ENCODE measurements around the gene HDAC3.

The HDAC3 gene

GRCh38 chr5:141636413-141637122, at the start of gene HDAC3, which contains the start of gene RELL2:
Gene HDAC3, minus strand, starts transcription at chr5:141636849. Its CDS starts 59 bp downstream, at chr5:141636790.
Gene RELL2, plus strand, starts transcription at chr5:141636997. Its CDS starts 1,229 bp downstream, at chr5:141638226.
- DNase-seq (ENCODE audit: low spot score) = peak; percentile 91

DNA sequence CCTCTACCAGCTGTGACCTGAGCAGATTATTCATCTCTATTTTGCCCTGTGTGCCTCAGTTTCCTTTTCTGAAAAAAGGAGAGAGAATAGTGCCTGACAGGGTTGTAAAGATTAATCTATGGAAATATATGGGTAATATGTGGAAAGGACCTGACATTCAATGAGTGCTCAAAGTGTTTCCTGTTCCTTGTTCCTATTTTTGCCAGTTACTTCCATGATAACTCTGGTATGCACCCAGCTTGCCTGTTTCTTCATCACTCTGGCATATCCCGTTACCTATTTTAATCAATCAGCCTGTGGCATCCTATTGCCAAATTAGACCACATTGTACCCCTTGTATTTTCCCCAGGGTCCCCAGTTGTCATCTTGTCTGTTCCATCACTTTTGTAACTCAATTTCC, 48.9 kb upstream of the HDAC3 start:
- no peak for DNase-seq (ENCODE audit: low spot score)

DNA sequence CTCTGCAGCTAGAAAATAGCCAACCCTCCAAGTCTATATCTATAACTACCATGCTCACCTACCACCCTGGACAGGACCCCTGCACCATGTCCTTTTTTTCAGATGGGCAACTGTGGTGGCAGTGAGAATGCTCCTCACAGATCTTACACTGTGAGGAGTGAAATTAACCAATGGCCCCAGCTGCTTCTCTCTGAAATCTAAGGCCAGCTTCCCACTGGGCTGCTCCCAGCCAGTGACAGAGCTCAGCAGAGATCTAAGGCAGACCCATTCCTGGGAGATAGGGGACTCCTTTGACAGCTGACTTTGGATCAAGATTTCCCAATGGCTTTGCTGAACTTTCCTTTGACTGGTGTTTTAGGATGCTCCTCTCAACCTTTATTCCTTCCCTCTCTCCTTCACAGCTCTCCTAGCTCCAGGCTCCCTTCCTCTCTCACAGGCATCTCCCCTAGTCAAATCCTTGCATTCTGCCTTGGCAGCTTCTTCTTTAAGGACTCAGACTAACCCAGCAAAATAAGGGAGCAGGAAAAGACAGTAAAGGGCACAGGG, 47.0 kb upstream of the HDAC3 start:
- no peak for DNase-seq (ENCODE audit: low spot score)

DNA sequence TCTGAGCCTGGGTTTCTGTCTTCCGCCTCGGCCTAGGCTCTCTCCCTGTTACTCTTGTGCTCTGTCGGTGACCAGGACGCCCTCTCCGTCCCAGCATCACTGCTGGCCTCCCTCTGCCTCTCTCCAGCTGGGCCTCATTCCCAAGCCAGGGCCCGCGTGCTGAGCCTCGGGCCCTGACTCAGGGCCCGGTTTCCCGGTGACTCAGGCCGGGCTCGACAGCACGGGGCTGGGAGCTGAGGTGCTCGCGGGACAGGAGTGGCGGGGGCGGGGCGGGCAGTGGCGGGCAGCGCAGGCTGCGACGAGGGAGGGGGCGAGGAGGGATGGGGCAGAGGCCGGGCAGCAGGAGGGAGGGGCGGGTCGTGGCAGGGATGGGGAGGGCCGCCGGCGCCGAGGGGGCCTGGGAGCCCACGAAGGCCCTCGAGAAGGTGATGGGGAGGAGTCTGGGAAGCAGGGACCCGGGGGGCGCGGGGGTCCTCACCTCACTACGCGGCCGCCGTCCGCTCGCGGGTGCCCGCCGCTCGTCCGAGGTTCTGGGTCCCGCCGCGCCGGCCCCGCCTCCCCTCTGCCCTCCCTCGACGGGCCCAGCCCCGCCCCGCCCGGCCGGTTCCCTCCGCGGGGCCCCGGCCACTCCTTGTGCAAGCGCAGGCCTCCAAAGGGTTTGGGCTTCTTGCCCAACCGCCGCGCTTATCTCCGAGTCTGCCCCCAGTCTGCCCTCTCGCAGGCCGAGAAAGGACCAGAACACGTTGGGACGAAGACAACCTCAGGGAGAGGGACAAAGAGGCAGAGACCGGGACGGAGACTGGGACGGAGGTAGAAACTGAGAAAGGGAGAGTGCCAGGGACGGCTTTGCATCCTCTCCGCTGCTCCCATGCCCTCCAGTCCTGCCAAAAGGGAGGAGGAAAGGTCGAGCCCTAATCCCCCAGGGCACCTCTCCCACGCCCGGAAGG, 45.3 kb upstream of the HDAC3 start, which contains the start of gene ARAP3:
Gene ARAP3, minus strand, starts transcription at position 536 of the 947 bp plus-strand sequence. CDS start 1,744 bp downstream, outside the sequence.
- DNase-seq (ENCODE audit: low spot score) = peak; percentile 38

DNA sequence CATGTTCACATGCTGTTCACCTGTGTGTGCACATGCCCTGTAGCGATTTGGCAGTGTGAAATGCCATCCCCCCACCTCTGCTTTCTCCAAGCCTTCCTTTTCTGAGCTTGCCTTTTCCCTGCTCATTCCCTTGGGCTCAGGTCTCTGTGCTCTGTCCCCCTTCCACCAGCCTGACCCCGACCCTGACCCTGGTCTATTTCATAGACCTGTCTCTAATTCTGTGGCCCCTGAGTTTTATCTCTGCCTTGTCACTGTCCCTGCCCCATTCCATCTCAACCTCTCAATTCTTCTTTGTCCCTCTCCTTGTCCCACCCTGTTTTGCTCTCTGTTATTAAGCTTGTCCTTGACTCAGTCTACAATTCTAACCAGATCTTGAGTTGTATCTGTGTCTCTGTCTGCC, 44.6 kb upstream of the HDAC3 start:
- DNase-seq (ENCODE audit: low spot score) = no peak

GRCh38 chr5:141680751-141681201, 44.1 kb upstream of the HDAC3 start:
- no peak for DNase-seq (ENCODE audit: low spot score)

DNA sequence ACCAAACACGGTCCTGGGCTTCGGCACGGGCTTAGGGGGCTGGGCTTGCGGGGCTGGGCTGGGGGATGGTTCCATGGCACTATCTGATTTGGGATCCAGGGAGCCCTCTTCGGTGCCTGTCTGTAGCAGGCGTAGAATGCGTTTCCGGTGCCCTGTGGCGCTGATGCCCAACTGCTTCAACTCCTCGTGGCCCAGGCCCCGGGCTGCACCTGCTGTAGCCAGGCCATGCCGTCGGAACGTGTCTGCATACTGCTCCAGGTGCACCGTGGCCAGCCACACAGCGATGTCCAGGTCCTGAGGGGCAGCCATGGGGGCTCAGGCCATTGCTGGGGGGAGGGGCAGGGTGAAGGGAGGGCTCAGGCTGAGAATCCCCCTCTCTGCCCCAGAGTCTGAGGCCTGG, 43.5 kb upstream of the HDAC3 start:
- DNase-seq (ENCODE audit: low spot score) = no peak

GRCh38 chr5:141677415-141677814, 40.8 kb upstream of the HDAC3 start:
- DNase-seq (ENCODE audit: low spot score) = no peak

- DNase-seq (ENCODE audit: low spot score) = no peak
Measured at GRCh38 chr5:141675672-141676071, 39.0 kb upstream of the HDAC3 start.

GRCh38 chr5:141674747-141675146, 38.1 kb upstream of the HDAC3 start:
- no peak for DNase-seq (ENCODE audit: low spot score)

- DNase-seq (ENCODE audit: low spot score) = peak; percentile 57
Measured at GRCh38 chr5:141672841-141673813, 36.5 kb upstream of the HDAC3 start.

GRCh38 chr5:141672071-141672840, 35.6 kb upstream of the HDAC3 start:
- no peak for DNase-seq (ENCODE audit: low spot score)

- no peak for DNase-seq (ENCODE audit: low spot score)
Measured at GRCh38 chr5:141669520-141669919, 32.9 kb upstream of the HDAC3 start.

DNA sequence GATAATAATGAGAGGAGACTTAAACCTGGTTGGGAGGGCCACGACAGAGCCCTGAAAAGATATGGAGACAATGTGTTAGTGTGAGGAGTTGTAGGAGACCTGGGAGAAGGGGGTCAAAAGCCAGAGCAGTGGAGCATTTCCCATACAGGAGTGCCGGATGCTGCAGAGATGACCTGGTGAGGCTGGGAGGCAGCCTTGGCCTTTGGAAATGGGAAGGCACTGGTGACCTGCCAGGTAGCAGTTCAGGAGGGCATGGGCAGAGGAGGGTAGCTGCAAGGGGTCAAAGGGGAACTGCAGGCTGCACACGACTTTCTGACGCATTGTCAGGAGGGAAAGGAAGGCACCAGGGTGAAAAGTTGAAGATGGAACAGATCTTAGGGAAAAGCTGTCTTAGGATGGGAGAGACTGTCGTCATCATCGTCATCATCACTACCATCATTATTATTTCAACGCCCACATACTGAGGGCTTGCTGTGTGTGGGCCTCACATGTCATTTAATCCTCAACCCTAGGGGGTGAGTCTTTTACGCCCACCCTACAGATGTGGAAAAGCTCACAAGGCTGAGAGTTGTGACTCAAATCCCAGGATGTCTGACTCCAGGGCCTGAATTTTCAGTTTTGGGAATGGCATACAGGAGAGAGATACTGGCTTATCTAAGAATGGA, 32.1 kb upstream of the HDAC3 start:
- DNase-seq (ENCODE audit: low spot score) = no peak

DNA sequence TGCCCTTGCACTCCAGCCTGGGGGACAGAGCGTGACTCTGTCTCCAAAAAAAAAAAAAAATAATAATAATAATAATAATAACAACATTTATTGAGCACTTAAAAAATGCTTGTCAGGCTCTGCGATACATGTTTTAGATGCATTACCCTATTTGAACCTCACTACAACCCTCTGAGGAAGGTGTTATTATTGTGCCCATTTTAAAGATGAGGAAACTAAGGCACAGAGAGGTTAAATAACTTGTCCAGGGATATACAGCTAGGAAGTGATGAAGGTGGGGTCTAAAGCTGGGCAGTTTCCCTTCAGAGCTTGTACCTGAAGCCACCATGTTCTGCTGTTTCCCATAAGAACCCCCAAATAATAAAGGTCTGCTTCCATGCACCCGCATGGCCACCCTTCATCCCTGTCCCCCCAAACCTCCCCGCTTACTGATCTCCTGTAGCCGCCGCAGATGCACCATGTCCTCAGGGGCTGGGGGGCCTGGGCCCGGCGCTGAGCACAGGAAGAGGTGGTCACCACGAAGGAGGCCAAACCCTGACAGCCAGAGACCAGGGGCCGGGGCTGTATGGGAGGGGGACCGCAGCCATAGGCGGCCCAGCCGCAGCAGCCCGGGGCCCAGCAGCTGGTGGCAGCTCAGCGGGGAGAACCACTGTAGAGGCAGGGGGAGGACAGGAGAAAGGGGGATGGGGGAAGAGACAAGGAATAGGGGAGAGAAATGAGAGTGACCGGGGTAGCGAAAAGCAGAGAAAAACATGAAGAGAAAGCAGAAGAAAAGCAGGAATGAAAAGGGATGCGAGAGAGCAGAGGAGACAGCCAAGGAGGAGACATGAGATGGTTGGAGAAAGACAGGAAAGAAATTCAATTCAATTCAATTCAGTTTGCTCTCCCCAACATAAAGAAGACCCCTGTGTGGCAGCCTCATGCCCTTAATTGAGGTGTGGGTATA, 29.6 kb upstream of the HDAC3 start:
- DNase-seq (ENCODE audit: low spot score) = no peak

DNA sequence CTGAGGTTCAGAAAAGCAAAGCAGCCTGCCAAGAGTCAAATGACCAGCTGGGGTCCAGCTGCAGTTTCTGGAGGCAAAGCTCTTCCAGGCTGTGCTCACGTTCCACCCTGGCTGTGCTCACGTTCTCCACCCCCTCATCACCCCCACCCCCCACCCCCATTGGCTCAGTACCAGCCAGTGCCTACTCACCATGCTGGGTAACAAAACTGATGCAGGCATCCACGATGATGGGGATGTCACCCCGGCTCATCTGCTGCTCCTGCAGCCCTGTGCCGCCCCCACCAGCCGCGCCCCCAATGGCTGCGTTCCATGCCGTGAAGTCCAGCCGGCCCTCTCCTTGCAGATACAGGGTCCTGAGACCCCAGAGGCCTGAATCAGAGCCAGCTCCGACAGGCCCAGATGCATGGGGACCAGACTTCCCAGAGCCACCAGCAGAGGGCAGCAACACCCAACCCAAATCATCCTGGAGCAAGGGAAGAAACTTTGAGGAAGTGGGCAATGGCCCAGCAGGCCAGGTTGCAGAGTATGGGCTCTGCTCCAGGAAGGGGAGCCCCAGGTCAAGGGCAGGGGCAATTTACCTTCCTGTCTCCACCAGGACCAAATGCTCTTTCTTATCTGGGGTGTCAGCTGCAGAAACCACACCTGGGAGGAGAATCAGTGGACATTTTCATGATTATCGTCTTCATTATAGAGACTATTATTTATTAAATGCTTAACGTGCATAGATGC, 28.2 kb upstream of the HDAC3 start:
- peak; percentile 59 for DNase-seq (ENCODE audit: low spot score)

DNA sequence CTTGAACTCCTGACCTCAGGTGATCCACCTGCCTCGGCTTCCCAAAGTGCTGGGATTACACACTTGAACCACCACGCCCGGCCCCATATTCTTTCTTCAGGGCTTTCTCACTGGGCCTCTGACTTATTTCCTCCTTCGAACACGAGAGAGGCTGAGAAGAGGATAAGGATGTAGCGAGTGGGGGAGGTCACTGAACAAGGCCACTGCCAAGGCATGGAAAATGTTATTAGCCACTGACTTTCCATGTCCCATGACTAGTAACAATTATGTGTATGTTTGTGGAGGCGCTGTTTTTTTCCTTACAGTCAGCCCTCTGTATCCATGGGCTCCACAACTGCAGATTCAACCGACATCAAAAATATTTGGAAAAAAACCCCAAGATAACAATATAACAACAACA, 26.9 kb upstream of the HDAC3 start:
- DNase-seq (ENCODE audit: low spot score) = no peak

GRCh38 chr5:141662028-141662427, 25.4 kb upstream of the HDAC3 start:
- DNase-seq (ENCODE audit: low spot score) = no peak

Data from globus pallidus (tissue), 1 donor.